Trophoblast cell (in vitro differentiated cells and primary cell): ENCODE results near the gene DIAPH2.

Source experiments
- DNase-seq, 2 donors: peaks; one replicate each; pipeline ENCODE4 v3.0.0-alpha.2; 2016
- H2AFZ ChIP-seq: 2 replicates; pipeline ENCODE4 v1.6.1; 2013; ENCODE audit warnings: low read length, moderate library complexity, mild to moderate bottlenecking; ENCODE audit not compliant: insufficient read depth, poor library complexity
- H2AK5ac ChIP-seq: 2 replicates; pipeline ENCODE4 v1.6.1; 2013; ENCODE audit warnings: mild to moderate bottlenecking, low read length
- H2BK120ac ChIP-seq: 2 replicates; pipeline ENCODE4 v1.6.1; 2013; ENCODE audit warnings: low read length, mild to moderate bottlenecking, moderate library complexity; ENCODE audit not compliant: insufficient read depth, poor library complexity
- H2BK12ac ChIP-seq: 2 replicates; pipeline ENCODE4 v1.6.1; 2013; ENCODE audit warnings: mild to moderate bottlenecking, low read length, moderate library complexity
- H2BK5ac ChIP-seq: 2 replicates; pipeline ENCODE4 v1.6.1; 2013; ENCODE audit warnings: low read length, low read depth, moderate library complexity, mild to moderate bottlenecking; ENCODE audit not compliant: poor library complexity
- H3K14ac ChIP-seq: 2 replicates; pipeline ENCODE4 v1.6.1; 2013; ENCODE audit warnings: mild to moderate bottlenecking, low read length
- H3K18ac ChIP-seq: 2 replicates; pipeline ENCODE4 v1.6.1; 2013; ENCODE audit warnings: mild to moderate bottlenecking, low read length
- H3K23ac ChIP-seq: 2 replicates; pipeline ENCODE4 v1.6.1; 2013; ENCODE audit warnings: low read length
- H3K27ac ChIP-seq: 2 replicates; pipeline ENCODE4 v1.5.1; 2013; ENCODE audit warnings: low read depth, mild to moderate bottlenecking, inconsistent platforms, low read length, moderate library complexity
- H3K27me3 ChIP-seq: 2 replicates; pipeline ENCODE4 v1.6.1; 2013; ENCODE audit warnings: inconsistent platforms, mild to moderate bottlenecking, low read length, moderate library complexity; ENCODE audit not compliant: insufficient read depth
- H3K36me3 ChIP-seq, 2 experiments: 1 replicate in 1 of 2; 2 replicates in 1 of 2; pipeline ENCODE4 v1.6.1; 2013; ENCODE audit warnings: low read length in 2 of 2, mild to moderate bottlenecking in 2 of 2, moderate library complexity in 1 of 2; ENCODE audit not compliant: insufficient read depth in 2 of 2, control insufficient read depth in 1 of 2
- H3K4ac ChIP-seq: 2 replicates; pipeline ENCODE4 v1.6.1; 2013; ENCODE audit warnings: low read depth, mild to moderate bottlenecking, low read length, moderate library complexity
- H3K4me1 ChIP-seq, 2 experiments: 1 replicate in 1 of 2; 2 replicates in 1 of 2; pipeline ENCODE4 v1.6.1; 2013; ENCODE audit warnings: low read length in 2 of 2, mild to moderate bottlenecking in 2 of 2, moderate library complexity in 1 of 2; ENCODE audit not compliant: insufficient read depth in 2 of 2, control insufficient read depth in 1 of 2
- H3K4me2 ChIP-seq: 2 replicates; pipeline ENCODE4 v1.6.1; 2013; ENCODE audit warnings: inconsistent platforms, mild to moderate bottlenecking, low read length, moderate library complexity
- H3K4me3 ChIP-seq: 2 replicates; pipeline ENCODE4 v1.5.1; 2013; ENCODE audit warnings: mild to moderate bottlenecking, low read depth, low read length, inconsistent platforms
- H3K79me1 ChIP-seq: one replicate; pipeline ENCODE4 v1.6.1; 2013; ENCODE audit warnings: low read length
- H3K79me2 ChIP-seq: 2 replicates; pipeline ENCODE4 v1.6.1; 2013; ENCODE audit warnings: low read length, mild to moderate bottlenecking; ENCODE audit not compliant: control insufficient read depth, insufficient read depth, poor library complexity
- H3K9ac ChIP-seq: 2 replicates; pipeline ENCODE4 v1.6.1; 2013; ENCODE audit warnings: mild to moderate bottlenecking, low read length
- H3K9me3 ChIP-seq: 2 replicates; pipeline ENCODE4 v1.6.1; 2013; ENCODE audit warnings: low read depth, mild to moderate bottlenecking, control low read depth, inconsistent platforms, low read length; ENCODE audit not compliant: insufficient read depth
- H4K12ac ChIP-seq: 2 replicates; pipeline ENCODE4 v1.6.1; 2013; ENCODE audit warnings: low read depth, mild to moderate bottlenecking, low read length, moderate library complexity
- H4K8ac ChIP-seq: 2 replicates; pipeline ENCODE4 v1.6.1; 2013; ENCODE audit warnings: low read depth, mild to moderate bottlenecking, low read length, moderate library complexity
- H4K91ac ChIP-seq: one replicate; pipeline ENCODE4 v1.6.1; 2013; ENCODE audit warnings: low read depth, mild to moderate bottlenecking, low read length, moderate library complexity
- WGBS: extraction: QIAGEN DNeasy Blood & Tissue Kit; methylation state at CpG from one replicate; pipeline ENCODE4 v1.1.7; 2013; ENCODE audit warnings: missing lambda C conversion rate; ENCODE audit not compliant: insufficient read length, insufficient coverage; ENCODE audit errors: extremely low coverage; 5-methylcytosine and 5-hydroxymethylcytosine counted together

DIAPH2 gene

GRCh38 chrX:96696462-96696861, 11.8 kb downstream of the DIAPH2 start:
- Histone ChIP-seq H3K4me1 (no peaks in the 10 kb centered on the region), H4K12ac (no peak overlapping the region), H3K79me1 (no peaks in the 10 kb centered on the region), H3K18ac (no peak overlapping the region), H3K27ac (no peak overlapping the region), H3K9me3 (no peaks in the 10 kb centered on the region), H2AK5ac (no peak overlapping the region), H2AFZ (no peak overlapping the region), H3K14ac (no peak overlapping the region), H3K23ac (no peak overlapping the region), H3K4me3 (no peak overlapping the region), H3K4me2 (no peak overlapping the region), H2BK12ac (no peak overlapping the region), H3K4ac (no peak overlapping the region), H3K9ac (no peak overlapping the region), H3K36me3 (no peaks in the 10 kb centered on the region), H3K27me3 (no peaks in the 10 kb centered on the region), H4K8ac (no peak overlapping the region), H4K91ac (no peak overlapping the region), H2BK5ac (no peak overlapping the region), H2BK120ac (no peak overlapping the region), H3K79me2 (no peaks in the 10 kb centered on the region)
- no peak for DNase-seq
- WGBS: no CpG with 5 or more reads among the region's 4 CpGs

- no CpG with 5 or more reads among the region's 1 CpG for WGBS
These were observed 16.0 kb downstream of the DIAPH2 start for GRCh38 chrX:96700625-96701024.

GRCh38 chrX:96703379-96703778, 18.7 kb downstream of the DIAPH2 start:
- no peak overlapping the region for H3K4ac ChIP-seq
- no CpG with 5 or more reads among the region's 1 CpG for WGBS

More at GRCh38 chrX:96700625-96701024, 16.0 kb downstream of the DIAPH2 start:
- H3K4ac ChIP-seq: no peak overlapping the region
- H2AFZ ChIP-seq: no peak overlapping the region
- no peak overlapping the region for H2BK12ac ChIP-seq
- no peak for DNase-seq
- H4K12ac ChIP-seq: no peak overlapping the region
- H3K23ac ChIP-seq: no peak overlapping the region
- H3K79me2 ChIP-seq: no peaks in the 10 kb centered on the region
- H3K18ac ChIP-seq: no peak overlapping the region
- H3K4me3 ChIP-seq: no peak overlapping the region
- H3K9ac ChIP-seq: no peak overlapping the region
- no peaks in the 10 kb centered on the region for H3K79me1 ChIP-seq
- H3K4me1 ChIP-seq: no peaks in the 10 kb centered on the region
- H3K4me2 ChIP-seq: no peak overlapping the region
- no peaks in the 10 kb centered on the region for H3K36me3 ChIP-seq
- no peak overlapping the region for H2AK5ac ChIP-seq
- H3K9me3 ChIP-seq: no peaks in the 10 kb centered on the region
- no peak overlapping the region for H2BK120ac ChIP-seq
- H2BK5ac ChIP-seq: no peak overlapping the region
- no peak overlapping the region for H3K14ac ChIP-seq
- no peak overlapping the region for H4K8ac ChIP-seq
- no peak overlapping the region for H4K91ac ChIP-seq
- H3K27ac ChIP-seq: no peak overlapping the region
- H3K27me3 ChIP-seq: no peaks in the 10 kb centered on the region

GRCh38 chrX:96703816-96704215, 19.2 kb downstream of the DIAPH2 start:
- Histone ChIP-seq H2AK5ac (no peak overlapping the region), H2BK120ac (no peak overlapping the region), H3K4me1 (no peaks in the 10 kb centered on the region), H4K8ac (no peak overlapping the region), H2BK5ac (no peak overlapping the region), H3K79me1 (no peaks in the 10 kb centered on the region), H3K4me3 (no peak overlapping the region), H3K9me3 (no peaks in the 10 kb centered on the region), H4K91ac (no peak overlapping the region), H3K23ac (no peak overlapping the region), H3K4me2 (no peak overlapping the region), H3K79me2 (no peaks in the 10 kb centered on the region), H3K18ac (no peak overlapping the region), H3K27me3 (no peaks in the 10 kb centered on the region), H3K27ac (no peak overlapping the region), H4K12ac (no peak overlapping the region), H3K36me3 (no peaks in the 10 kb centered on the region), H3K14ac (no peak overlapping the region), H3K9ac (no peak overlapping the region), H2BK12ac (no peak overlapping the region), H2AFZ (no peak overlapping the region), H3K4ac (no peak overlapping the region)
- DNase-seq: no peak
- no CpG with 5 or more reads among the region's 1 CpG for WGBS

More at GRCh38 chrX:96703379-96703778, 18.7 kb downstream of the DIAPH2 start:
- no peaks in the 10 kb centered on the region for H3K79me2 ChIP-seq
- no peak overlapping the region for H3K27ac ChIP-seq
- no peak overlapping the region for H2AK5ac ChIP-seq
- no peak overlapping the region for H4K12ac ChIP-seq
- H4K91ac ChIP-seq: no peak overlapping the region
- no peak overlapping the region for H3K4me3 ChIP-seq
- no peak overlapping the region for H3K4me2 ChIP-seq
- H2AFZ ChIP-seq: no peak overlapping the region
- H3K79me1 ChIP-seq: no peaks in the 10 kb centered on the region
- H3K9me3 ChIP-seq: no peaks in the 10 kb centered on the region
- no peak overlapping the region for H3K23ac ChIP-seq
- no peak overlapping the region for H4K8ac ChIP-seq
- H3K4me1 ChIP-seq: no peaks in the 10 kb centered on the region
- H2BK12ac ChIP-seq: no peak overlapping the region
- DNase-seq: no peak
- H3K14ac ChIP-seq: no peak overlapping the region
- no peak overlapping the region for H2BK5ac ChIP-seq
- no peaks in the 10 kb centered on the region for H3K36me3 ChIP-seq
- H3K18ac ChIP-seq: no peak overlapping the region
- H3K27me3 ChIP-seq: no peaks in the 10 kb centered on the region
- H3K9ac ChIP-seq: no peak overlapping the region
- no peak overlapping the region for H2BK120ac ChIP-seq
